ENCODE data around the gene CNGA4.

CNGA4 gene

GRCh38 chr11:6238902-6239301 lies at the start of gene CNGA4:
Gene CNGA4 (plus strand): TSS chr11:6239089. CDS start chr11:6239207, 118 bp downstream.
- no peak for DNase-seq (ENCODE audit: low read depth in 2 of 2)

GRCh38 chr11:6191742-6192141 lies 47.1 kb upstream of the CNGA4 start:
- no peak for DNase-seq (ENCODE audit: low read depth in 2 of 2)

GRCh38 chr11:6194065-6194581 lies 44.8 kb upstream of the CNGA4 start:
- DNase-seq (ENCODE audit: low read depth in 2 of 2) = no peak

GRCh38 chr11:6196396-6196795 lies 42.5 kb upstream of the CNGA4 start:
- no peak for DNase-seq (ENCODE audit: low read depth in 2 of 2)

GRCh38 chr11:6197466-6198200 lies 41.3 kb upstream of the CNGA4 start:
- DNase-seq (ENCODE audit: low read depth in 2 of 2) = no peak

- no peak for DNase-seq (ENCODE audit: low read depth in 2 of 2)
Observed at GRCh38 chr11:6199174-6199810, 39.6 kb upstream of the CNGA4 start, which contains the start of gene OR52W1. Gene OR52W1 (plus strand): TSS chr11:6199224. CDS start chr11:6199224, 0 bp downstream.

GRCh38 chr11:6200975-6201374 lies 37.9 kb upstream of the CNGA4 start:
- no peak for DNase-seq (ENCODE audit: low read depth in 2 of 2)

GRCh38 chr11:6201481-6201880 lies 37.4 kb upstream of the CNGA4 start:
- no peak for DNase-seq (ENCODE audit: low read depth in 2 of 2)

- DNase-seq (ENCODE audit: low read depth in 2 of 2) = no peak
Observed at GRCh38 chr11:6202041-6202440, 36.8 kb upstream of the CNGA4 start.

GRCh38 chr11:6203327-6203726 lies 35.6 kb upstream of the CNGA4 start:
- no peak for DNase-seq (ENCODE audit: low read depth in 2 of 2)

GRCh38 chr11:6204706-6205105 lies 34.2 kb upstream of the CNGA4 start:
- DNase-seq (ENCODE audit: low read depth in 2 of 2) = no peak

GRCh38 chr11:6205366-6205765 lies 33.5 kb upstream of the CNGA4 start, which contains the start of gene C11orf42:
Gene C11orf42 (plus strand): TSS chr11:6205557. CDS start chr11:6205616, 59 bp downstream.
- no peak for DNase-seq (ENCODE audit: low read depth in 2 of 2)

- no peak for DNase-seq (ENCODE audit: low read depth in 2 of 2)
Observed at GRCh38 chr11:6206456-6207180, 32.3 kb upstream of the CNGA4 start.

GRCh38 chr11:6209801-6210200 lies 29.1 kb upstream of the CNGA4 start:
- DNase-seq (ENCODE audit: low read depth in 2 of 2) = no peak

GRCh38 chr11:6210274-6210955 lies 28.5 kb upstream of the CNGA4 start:
- no peak for DNase-seq (ENCODE audit: low read depth in 2 of 2)

GRCh38 chr11:6214530-6214929 lies 24.4 kb upstream of the CNGA4 start:
- DNase-seq (ENCODE audit: low read depth in 2 of 2) = no peak

GRCh38 chr11:6216501-6216900 lies 22.4 kb upstream of the CNGA4 start:
- DNase-seq (ENCODE audit: low read depth in 2 of 2) = no peak

- DNase-seq (ENCODE audit: low read depth in 2 of 2) = no peak
Observed at GRCh38 chr11:6217722-6218121, 21.2 kb upstream of the CNGA4 start.

GRCh38 chr11:6219359-6219758 lies 19.5 kb upstream of the CNGA4 start:
- no peak for DNase-seq (ENCODE audit: low read depth in 2 of 2)

GRCh38 chr11:6223854-6224253 lies 15.0 kb upstream of the CNGA4 start:
- DNase-seq (ENCODE audit: low read depth in 2 of 2) = no peak

- no peak for DNase-seq (ENCODE audit: low read depth in 2 of 2)
Observed at GRCh38 chr11:6224421-6224820, 14.5 kb upstream of the CNGA4 start.

- no peak for DNase-seq (ENCODE audit: low read depth in 2 of 2)
Observed at GRCh38 chr11:6225024-6225423, 13.9 kb upstream of the CNGA4 start.

Data from stimulated activated CD8-positive, alpha-beta memory T cell treated with anti-CD3 and anti-CD28 coated beads, Interleukin-2, amount 100 ng/mL, for 48 hours (primary cell).